GM11168 (cell line): Measurements from ENCODE around the gene NRM.
"Not testable (repeated sequence)": the region's sequence is repeated elsewhere in the genome, so short reads cannot be mapped to it uniquely, and the experiment has no call there.

Experiments
- in situ Hi-C: fragments of 300-500 bp; cut with MboI; formaldehyde crosslinking; loops from one replicate; pipeline ENCODE4 v1.12.0; 2022; ENCODE audit warnings: low sequenced_read_pairs; ENCODE audit not compliant: unreplicated experiment

NRM gene

DNA sequence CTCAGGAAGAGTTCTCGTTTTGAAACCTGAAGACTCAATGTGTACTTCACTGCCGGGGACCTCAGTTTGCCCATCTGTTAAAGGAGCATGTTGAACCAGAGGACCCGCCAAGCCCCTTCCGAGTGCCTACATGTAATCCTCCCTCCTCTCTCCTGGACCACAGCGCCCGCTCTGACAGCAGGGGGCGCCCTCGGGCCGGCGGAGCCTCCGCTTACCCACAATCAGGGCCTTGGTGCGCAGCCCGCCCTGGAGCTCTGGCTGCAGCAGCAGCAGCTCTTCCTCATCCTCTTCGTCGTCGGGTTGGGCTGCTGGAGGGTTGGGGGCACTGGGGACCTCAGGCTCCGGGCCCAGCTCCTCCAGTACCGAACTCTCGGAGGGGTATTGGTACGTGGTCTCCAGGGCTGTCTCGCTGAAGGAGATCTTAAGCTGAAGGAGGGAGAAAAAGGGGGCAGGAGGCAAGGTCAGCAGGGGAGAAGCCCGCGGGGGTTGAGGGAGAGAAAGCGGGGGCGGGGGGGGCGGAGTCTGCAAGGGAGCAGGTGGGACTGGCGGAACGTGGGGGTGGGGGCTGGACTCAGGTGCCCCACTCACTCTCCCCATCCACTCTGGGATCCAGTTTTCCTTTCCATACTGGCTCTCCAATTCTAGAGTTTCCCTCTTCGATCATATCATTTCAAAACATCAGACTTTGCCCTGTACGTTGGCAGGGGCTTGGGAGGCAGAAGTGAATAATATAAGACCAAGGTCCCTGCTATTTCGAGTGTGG is 11.6 kb downstream of the NRM start:
- in situ Hi-C loops, result no loop called here

DNA sequence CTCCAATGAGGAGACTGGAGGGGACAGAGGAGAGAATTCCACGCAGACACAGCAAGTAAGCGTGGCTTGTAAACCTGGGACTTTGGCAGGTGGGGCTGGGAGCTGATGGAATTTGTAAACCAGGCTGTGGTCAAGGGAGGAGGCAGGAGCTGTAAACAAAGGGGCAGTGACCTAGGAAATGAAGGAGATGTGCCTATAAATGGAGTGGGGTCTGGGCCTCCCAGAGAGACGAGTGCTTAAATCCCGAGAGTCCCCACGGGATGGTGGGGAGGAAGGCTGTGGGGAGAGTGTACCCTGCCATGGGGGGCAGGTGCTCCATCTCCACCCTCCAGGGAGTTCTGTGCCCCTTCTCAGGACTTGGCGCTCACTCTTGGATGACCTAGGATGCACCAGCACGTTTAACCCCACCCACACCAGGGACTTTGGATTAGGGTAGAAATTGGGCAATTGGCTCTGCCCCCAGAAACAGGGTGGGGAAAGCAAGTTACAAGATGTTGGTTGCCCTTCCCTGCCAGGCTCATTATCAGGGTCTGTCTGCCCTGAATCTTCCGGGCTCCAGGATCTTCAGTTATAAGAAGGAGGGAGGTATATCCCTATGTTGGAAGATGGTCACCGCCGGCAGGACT is 14.0 kb downstream of the NRM start:
- in situ Hi-C loops, result no loop called here

DNA sequence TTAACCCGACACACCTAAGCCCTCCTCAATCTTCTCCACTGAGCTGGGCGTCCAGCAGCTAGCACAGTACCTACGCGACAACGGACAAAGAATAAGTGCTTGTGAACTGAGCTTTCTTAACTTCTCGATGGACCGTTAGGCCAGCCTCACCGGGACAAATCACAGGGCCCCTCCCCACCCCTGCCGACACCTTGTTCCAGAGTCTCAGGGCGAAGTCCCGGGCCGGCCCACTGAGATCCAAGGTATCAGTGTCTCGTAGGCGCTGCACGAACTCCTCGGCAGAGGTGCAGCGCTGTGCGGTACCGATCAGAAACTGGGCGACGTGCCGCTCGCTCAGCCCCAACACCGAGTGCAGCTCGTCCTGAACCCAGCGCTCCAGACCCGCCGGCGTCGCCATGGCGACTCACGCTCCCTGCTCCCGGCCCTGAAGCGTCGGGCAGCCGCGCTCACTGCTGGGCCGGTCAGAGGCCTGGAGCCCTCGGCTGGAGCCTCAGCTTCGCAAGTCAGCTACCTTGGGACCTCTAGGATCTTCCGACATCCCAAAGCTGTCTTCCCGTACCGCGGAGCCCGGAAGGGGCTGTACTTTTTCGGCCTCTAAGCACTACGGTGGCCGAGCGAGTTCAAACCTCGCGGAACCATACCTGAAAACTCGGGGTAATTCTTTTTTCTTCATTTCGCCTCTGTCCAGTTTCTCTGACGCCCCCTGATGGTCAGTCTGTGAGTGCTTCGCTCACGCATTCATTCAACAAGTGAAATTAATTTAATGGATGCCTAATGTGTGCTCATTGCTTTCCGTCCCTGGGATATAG is 18.1 kb downstream of the NRM start, which contains the start of gene DHX16:
Gene DHX16, minus strand, starts transcription at position 562 of the 809 bp plus-strand sequence. Its CDS starts 165 bp downstream, at position 397.
- in situ Hi-C loops, result loop anchor here (5.0 kb wide), 1 partner anchor 50 kb away; the partner anchor contains the start of gene TUBB

DNA sequence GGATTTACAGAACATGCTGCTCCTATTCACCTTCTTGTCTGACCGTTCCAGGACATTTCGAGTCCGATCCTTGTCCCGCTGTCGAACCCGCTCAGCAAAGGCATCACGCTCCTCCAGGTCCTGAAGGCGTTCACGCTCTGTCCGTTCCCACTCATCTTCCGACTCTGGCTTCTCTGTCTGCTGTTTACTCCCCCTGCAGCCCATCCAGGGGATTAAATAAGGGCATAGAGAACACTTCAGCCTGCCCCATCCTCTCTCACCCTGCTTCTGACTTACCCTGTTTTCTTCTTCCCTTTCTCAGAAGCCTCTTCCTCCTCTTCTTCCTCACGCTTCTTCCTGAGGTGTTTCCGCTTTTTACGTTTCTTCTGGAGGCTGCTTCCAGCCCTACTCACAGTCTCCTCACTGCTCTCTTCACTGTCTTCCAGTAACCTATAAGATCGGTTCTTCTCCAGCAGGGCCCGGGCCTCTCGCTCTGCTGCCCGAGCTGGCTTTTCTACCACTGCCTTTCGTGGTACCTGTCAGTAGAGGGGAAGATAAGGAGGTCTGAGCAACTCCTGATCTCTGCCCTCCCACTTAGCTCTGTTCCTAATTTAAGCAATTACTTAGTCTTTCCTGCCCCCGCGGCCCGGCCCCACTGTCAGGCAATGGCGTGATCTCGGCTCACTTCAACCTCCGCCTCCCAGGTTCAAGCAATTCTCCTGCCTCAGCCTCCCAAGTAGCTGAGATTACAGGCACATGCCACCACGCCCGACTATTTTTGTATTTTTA is 19.8 kb downstream of the NRM start:
- in situ Hi-C loops, result loop anchor here (5.0 kb wide), 1 partner anchor 51 kb away; the partner anchor contains the start of gene TUBB

DNA sequence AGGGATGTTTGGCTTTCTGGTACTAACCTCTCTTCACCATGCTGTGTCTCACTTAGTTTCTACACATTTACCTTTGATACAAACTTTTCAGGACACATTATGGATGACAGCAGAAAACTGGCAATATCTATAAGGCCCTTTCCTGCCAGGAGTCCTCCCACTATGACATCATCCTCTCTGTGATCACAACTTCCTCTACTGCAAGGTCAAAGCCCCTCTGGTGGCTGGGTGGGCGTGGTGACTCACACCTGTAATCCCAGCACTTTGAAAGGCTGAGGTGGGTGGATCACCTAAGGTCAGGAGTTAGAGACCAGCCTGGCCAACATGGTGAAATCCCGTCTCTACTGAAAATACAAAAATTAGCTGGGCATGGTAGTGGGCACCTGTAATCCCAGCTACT is 24.5 kb downstream of the NRM start:
- in situ Hi-C loops, result not testable (repeated sequence)

DNA sequence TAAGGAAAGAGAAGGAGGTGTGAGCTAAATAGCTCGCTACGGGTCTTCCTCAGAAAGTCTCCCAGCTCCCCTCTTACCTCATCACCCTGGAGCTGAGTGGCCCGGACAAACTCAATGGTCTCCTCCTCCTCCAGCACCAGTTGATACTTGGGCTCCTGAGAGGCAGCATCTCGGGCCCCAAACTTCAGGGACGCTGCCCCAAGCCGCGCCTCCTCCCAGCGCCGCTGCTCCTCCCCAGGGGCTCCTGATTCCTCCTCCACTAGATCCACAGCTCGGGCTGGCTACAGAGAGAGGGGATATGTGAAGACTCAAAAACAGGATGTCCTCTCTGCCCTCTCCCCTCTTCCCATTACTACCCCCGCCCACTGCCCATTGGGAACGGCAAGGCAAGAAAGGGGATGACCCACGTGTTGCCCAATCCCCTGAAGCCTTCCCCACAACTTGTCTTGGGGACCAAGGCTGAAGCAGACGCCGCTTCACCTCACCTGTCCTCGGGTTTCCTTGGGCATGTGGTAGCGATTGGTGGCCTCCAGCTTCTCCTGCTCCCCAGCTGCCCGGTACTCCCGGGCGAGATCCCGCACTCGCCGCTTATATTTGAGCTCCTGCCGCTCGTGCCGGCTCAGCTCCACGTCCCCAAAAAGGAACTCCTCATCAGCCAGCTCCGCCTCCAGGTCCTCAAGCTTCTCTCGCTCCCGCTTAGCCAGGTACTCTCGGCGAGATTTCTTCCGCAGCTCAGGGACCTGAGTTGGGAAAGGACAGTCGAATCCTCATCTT is 25.6 kb downstream of the NRM start:
- in situ Hi-C loops, result no loop called here

DNA sequence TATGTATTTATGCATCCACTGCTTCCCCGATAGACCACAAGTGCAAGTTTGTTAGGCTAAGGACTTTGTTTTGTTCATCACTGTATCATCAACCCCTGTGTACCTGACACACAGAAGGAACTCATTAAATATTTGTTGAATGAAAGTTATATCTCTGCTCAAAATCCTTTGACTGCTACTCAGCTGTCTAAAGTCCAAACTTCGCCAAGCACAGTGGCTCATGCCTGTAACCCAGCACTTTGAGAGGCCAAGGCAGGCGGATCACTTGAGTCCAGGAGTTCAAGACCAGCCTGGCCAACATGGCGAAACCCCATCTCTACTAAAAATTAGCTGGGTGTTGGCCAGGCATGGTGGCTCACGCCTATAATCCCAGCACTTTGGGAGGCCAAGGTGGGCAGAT is 32.9 kb downstream of the NRM start:
- in situ Hi-C loops, result not testable (repeated sequence)

DNA sequence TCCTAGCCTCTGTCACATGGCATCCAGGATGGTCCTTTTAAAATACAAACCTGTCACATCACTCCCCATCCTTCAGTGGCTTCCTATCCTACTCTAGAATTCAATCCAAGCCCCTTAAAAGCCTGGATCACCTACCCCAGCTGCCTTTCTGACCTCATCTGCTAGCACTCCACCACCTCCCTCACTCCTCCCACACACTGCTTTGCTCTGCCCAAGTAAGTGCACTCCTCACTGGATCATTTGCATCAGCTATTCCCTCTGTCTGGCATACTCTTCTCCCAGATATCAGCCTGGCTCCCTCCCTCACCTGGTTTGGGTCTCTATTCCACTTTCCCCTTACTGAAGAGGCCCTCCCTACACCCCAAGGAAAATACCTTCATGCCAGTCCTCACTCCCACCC is 33.3 kb downstream of the NRM start:
- in situ Hi-C loops, result no loop called here

DNA sequence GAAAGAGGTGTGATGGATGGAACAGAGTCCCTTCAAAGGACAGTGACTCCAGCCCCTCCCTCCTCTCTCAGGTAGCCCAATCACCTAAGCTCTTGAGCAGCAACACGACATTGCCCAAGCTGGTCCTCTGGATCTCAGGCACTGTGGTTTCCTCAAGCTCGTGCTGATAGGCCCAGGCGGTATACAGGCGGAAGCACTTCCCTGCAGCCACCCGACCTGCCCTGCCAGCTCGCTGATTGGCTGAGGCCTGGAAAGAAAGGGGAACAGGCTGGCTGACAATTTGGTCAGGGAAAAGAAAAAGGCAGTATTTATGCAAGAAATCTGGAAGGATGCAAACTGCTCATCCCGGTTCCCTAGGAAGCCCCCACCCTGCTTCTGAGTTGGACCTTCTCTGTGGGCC is 34.3 kb downstream of the NRM start:
- in situ Hi-C loops, result no loop called here

DNA sequence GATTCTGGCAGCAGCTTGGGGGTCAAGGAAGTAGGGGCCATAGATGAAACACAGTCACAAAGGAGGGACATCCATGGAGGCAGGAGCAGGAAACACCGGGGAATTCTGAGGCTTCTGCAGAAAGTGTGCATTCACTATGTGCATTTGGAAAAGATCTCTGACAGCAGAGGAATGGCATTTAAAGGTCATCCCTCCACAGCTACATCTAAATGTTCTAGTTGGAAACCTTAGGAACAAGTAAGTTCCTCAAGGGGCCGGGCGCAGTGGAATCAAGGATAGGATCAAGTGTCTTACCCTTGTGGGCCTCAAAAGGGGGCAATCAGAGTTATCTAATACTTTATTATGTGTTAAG is 35.1 kb downstream of the NRM start:
- in situ Hi-C loops, result no loop called here

DNA sequence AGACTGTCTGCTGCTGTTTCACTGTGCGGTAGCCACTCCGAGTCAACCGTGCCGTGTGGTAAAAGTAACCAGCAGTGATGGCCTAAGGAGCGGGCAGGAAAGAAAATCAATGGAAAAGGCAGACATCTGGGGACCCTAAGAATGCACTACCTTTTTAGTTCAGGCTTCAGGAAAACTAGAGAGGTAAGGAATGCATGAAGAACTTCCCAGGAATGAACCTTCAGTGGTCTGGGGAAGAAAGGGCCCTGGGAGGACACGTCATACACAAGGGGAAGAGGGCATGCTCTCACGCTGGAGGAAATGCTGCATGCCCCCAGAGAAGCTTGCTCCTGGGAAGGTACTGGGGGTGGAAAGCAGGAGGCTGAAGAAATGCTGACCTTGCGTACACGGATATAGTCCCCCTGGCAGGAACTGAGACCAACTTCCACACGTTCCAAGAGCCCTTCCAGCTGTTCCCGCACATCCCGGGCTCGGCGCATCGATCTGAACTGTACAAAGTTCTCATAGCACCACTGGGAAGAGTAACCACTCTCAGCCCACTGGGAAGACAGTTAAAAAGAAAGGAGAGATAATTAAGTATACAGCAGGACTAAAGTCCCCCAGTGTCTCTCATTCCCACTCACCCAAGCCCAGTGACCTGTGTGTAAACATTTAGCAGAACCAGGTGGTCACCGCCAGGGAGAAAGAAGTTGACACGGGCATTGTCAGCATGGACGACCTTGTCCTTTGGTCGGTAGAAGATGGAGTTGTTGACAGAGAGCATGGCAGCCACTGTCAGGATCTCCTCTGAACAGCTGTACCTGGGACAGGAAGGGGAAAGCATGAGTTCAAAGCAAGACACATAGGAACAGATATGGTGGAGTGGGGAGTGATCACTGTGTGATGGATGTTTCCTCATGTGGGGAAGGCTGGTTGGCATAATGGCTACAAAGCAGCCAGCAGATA is 35.7 kb downstream of the NRM start:
- in situ Hi-C loops, result no loop called here

DNA sequence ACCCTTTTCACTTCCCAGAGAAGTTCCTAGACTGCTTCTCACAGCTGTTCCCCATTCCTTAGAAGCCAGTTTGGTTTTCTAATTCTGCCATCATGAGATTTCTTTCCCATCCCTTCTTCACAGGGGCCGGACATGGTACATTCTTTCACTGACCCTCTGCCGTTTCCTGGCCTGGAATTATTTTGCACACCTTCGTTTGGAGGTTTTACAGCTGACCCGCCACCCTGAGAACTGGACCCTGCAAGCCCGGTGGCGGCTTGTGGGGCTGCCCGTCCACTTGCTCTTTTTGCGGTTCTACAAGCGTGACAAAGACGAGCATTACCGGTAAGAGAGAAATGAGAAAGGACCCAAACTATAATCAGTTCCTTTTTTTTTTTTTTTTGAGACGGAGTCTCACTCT is 39.6 kb downstream of the NRM start:
- in situ Hi-C loops, result no loop called here

DNA sequence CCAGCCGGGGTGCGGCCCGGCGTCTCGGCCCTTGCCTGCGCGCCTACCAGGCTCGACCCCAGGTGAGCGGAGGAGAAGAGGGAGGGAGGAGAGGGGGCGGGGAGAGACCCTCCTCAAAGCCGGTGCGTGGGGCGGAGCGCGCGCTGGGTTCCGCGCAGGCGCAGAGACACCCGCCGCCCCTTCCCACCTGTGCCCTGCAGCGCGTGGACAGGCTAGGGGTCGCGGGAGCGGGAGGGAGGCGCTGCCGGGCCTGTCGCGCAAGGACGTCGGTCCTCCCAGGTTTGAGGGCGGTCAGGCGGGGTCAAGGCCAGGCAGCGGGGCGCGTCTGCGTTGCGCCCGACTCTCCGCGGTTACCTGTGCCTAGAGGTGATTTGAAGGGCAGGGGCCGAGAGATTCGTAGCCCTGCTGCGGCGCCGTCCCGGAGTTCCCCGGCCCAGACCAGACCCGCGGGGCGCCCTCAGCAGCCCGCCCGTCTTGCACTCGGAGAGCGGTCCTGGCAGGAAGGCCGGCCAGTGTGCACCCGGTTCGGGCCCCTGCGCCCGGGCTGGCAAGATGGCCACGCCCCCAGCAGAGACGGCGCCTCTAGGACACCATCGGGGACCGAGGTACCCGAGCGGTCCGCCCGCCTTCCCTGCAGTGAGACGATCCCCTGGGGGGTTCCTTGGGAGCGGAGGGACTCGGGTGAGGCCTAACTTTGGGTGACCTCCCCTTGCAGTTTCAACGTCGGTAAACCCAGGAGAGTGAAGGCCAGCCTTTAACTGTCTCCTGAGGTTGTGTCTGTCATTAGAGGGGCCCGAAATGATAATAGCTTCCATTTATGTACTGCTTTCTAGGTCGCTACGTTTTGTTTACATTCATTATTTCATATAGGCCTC is 43.3 kb downstream of the NRM start:
- in situ Hi-C loops, result no loop called here

DNA sequence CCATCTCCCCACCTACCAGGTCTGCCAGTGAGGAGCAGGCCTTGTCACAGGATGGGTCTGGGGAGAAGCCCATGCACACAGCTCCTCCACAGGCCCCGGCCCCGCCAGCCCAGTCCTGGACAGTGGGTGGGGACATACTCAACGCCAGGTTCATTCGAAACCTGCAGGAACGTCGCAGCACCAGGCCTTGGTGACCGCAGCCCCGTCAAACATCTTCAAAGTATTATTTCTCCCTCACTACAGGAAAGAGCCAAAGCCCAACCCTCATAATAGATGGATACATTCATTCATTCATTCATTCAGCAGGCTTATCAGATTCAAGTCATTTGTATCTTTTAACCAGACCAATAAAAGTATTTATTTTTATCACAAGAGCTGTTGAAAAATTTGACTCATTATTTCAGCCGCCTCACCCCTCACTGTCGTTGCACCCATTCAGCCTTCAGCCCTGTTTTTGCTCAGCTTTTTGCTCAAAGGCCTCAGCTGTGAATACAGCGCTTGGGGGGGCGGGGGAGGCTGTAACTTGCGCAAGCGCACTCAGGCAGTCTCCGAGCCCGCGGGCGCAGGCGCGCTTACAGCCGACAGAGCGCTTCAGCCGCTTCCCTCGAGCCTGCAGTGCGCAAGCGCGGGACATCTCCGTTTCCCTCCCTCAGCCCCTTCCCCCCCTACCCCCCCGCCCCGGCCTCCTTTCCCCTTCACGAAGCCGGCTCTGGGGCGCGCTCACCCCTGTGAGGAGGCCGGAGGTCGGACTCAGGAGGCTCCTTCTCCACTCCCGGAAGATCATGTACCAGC is 44.1 kb downstream of the NRM start, which contains the start of gene C6orf136:
Gene C6orf136, plus strand, starts transcription at position 684 of the 792 bp plus-strand sequence. Its CDS starts 99 bp downstream, at position 783.
- in situ Hi-C loops, result no loop called here

DNA sequence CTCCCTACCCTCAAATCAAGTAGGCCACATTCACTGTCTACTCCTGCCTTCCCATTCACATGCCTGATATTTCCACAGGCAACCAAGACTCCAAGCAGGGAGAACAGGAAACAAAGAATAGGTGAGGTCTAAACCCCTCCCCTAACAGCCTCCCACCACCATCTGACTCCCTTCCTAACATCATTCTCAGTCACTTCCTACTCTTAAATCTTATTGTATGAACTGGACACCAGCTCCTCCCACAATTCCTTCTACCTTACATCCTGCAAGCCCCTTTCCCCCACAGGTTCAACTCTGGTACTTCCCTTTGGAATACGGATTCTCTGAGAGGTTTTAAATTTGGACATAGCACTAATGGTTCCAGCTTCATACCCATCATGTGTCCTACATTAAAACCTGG is 44.8 kb downstream of the NRM start:
- in situ Hi-C loops, result no loop called here

DNA sequence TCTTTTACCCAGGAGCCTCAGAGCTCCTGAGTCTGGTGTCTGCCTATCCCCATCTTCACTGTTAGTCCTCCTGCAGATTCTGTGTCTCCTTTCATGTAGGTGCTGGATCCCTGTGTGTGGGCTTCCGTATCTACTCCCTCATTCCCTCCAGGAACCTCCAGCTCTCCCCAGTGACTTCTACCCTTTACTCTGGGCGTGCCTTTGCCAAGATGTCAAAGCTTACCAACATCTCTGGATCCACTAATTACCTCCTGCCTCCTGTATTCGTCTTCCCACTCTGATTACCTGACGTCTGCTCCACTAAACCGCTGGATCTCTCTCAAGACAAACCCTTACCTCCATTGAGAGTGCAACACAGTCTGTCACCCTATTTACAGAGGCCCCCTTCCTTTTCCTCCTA is 46.0 kb downstream of the NRM start:
- in situ Hi-C loops, result no loop called here

DNA sequence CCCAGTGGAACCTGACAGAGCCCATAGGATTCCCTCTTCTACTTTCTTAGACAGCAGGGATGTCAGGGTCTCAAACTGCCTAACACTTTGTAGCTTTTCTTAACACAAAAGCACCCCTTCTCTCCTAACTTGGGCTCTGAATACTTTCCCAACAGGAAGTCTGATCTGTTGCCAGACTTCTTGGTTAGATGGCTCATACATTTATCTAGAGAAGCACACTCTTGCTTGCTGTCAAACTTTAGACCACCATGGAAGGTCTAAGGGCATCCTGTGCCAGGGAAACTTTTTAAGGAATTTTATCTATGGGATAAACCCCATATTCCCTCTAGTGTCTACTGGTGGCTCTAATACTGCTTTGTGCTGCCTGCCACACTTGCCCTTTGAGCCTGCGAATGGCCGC is 47.1 kb downstream of the NRM start:
- in situ Hi-C loops, result no loop called here
